A549 (cell line): ENCODE measurements around the gene XIST.

Experiments used
- POLR2A ChIP-seq: IDR thresholded peaks from 2 replicates; pipeline ENCODE4 v1.6.1; 2012; ENCODE audit warnings: mild to moderate bottlenecking, low read length
- ZC3H11A ChIP-seq: fragments of 450-650 bp; IDR thresholded peaks from 2 replicates; pipeline ENCODE4 v1.6.1; 2014; ENCODE audit warnings: antibody characterized with exemption, mild to moderate bottlenecking
- ZSCAN20 ChIP-seq: fragments of 250-450 bp; sonication (Bioruptor Pico); IDR thresholded peaks from 2 replicates; pipeline ENCODE4 v1.8.0; 2022; ENCODE audit warnings: mild to moderate bottlenecking, moderate library complexity

GRCh38 chrX:73836956-73837477 lies 15.5 kb downstream of the XIST start:
- TF ChIP-seq ZC3H11A (no peak), POLR2A (no peak), ZSCAN20 (CRISPR knock-in tag) (no peak)
